GM12891 (cell line): ENCODE data around the gene CYFIP1.

ENCODE experiments used
- POLR2A ChIP-seq: IDR thresholded peaks from 2 replicates; pipeline ENCODE4 v1.6.1; 2011; ENCODE audit warnings: low read depth, low read length, control low read depth
- POLR2AphosphoS5 ChIP-seq: IDR thresholded peaks from 2 replicates; pipeline ENCODE4 v1.6.1; 2011; ENCODE audit warnings: low read depth, low read length, control low read depth

GRCh38 chr15:22839046-22839695, 141.0 kb downstream of the CYFIP1 start:
- TF ChIP-seq POLR2AphosphoS5 (no peak), POLR2A (no peak; the same call in 1 of the 2 replicates)
